ENCODE data around the gene CCL28.
"Not testable (repeated sequence)": the region's sequence is repeated elsewhere in the genome, so short reads cannot be mapped to it uniquely, and the experiment has no call there.

Gene CCL28

DNA sequence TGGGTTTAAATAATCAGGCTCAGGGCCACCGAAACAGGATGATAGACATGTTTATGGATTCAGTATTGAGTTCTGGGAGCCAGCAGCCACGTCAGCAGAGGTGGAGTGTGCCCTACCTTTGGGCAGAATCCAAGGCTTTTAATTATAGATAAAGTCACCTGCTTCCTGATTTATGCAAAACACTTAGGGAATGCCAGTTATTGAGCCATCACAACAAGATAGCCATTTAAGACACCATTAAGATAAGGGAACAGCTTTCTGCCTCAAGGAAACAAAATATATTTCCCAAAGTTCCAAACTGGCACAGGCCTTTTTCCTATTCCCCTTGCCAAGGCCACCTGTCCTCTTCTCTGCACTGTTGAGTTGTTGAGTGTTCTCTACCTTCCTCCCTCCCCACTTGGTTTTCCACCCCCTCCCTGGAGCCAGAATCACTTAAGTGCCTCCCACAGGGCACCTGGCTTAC, 2.4 kb downstream of the CCL28 start:
- no peak for DNase-seq

DNA sequence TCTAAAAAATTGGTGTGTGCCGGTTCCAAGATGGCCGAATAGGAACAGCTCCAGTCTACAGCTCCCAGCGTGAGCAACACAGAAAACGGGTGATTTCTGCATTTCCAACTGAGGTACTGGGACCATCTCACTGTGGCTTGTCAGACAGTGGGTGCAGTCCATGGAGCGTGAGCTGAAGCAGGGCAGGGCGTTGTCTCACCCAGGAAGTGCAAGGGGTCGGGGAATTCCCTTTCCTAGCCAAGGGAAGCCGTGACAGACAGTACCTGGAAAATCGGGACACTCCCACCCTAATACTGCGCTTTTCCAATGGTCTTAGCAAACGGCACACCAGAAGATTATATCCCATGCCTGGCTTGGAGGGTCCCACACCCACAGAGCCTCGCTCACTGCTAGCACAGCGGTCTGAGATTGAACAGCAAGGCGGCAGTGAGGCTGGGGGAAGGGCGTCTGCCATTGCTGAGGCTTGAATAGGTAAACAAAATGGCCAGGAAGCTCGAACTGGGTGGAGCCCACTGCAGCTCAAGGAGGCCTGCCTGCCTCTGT, 9.6 kb downstream of the CCL28 start:
- not testable (repeated sequence) for DNase-seq

GRCh38 chr5:43401827-43402226, 10.4 kb downstream of the CCL28 start:
- peak; percentile 35 for DNase-seq

DNA sequence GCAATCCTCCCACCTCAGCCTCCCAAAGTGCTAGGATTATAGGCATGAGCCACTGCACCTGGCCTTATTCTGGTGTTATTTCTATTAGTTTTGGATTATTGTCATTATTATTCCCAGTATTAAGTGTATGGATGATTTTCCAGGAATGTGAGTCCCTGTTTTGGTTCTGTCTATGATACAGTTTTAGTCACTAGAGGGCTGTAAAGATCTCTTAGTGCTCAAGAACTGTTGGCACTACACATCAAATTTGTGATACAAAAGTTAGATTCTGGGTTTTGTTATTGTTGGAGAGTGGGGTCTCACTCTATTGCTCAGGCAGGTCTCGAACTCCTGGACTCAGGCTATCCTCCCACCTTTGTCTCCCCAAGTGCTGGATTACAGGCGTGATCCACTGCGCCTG, 12.1 kb downstream of the CCL28 start:
- DNase-seq = no peak

- peak; percentile 85 for DNase-seq
Observed at GRCh38 chr5:43396762-43397304, 15.4 kb downstream of the CCL28 start.

DNA sequence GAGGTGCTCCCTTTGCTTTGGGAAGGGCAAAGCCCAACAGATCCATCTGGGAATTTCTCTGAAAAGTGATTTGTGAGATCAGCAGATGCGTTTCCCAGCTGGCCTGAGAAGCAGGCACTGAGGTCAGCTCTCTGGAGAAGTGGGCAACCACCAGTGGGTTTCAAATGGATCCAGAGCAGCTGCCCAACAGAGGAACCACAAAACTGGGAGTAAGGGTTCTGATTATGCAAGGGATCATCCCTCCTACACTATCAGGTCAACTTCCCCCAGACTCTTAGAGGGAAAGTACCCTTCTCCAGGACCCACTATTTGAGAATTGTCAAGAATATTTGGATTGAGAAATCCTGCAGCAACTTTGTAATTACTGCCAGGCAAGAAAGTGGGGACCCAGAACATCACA, 21.7 kb downstream of the CCL28 start:
- no peak for DNase-seq

DNA sequence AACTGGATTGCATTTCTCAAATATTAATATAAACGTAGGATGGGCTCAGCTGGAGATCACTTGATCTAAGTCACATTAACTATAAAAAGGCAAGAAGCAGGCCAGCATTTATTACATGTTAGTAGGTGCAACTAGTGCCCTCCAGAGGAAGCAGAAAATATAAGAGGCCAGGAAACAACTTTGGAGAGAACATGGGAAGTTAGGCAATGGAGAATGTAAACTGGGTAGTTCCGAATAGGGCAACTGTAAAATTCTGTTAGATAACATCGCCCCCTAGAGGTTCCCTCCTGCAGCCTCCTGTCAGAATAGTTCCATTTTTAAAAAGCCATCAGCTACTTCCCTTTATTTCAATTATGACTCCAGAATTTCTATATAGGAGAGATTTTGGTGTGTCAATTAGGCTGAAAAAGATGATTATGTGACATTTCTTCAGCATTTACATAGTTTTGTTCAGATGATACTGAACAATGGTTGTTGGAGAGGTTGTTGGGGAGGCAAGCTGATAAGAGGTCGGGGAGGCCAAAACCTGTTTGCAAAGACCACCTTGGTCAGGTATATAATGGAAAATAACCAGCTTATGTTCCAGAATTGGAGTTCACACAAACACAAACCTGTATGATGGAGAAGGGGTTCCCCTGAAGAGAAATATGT, 22.4 kb downstream of the CCL28 start:
- DNase-seq = peak; percentile 95

DNA sequence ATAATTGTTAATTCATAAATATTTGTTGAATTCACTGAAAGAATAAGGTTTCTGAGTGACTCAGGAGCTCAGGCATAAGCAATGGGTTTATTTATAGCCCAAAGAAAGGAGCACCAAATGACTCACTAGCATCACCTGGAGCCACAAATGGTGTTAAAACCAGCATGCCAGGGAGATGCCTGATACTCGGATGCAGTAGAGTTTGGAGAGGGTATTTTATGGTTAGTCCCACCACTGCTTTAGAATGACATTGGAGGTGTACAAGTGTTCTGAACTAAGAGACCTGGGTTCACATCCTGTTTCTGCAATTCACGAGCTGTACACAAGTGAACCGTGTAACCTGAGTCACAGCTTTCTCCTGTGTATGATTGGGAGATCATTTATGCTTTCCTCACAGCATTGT, 25.2 kb downstream of the CCL28 start:
- no peak for DNase-seq

GRCh38 chr5:43376496-43377140, 35.6 kb downstream of the CCL28 start:
- DNase-seq = peak; percentile 32

GRCh38 chr5:43371821-43372220, 40.4 kb downstream of the CCL28 start:
- peak; percentile 28 for DNase-seq

DNA sequence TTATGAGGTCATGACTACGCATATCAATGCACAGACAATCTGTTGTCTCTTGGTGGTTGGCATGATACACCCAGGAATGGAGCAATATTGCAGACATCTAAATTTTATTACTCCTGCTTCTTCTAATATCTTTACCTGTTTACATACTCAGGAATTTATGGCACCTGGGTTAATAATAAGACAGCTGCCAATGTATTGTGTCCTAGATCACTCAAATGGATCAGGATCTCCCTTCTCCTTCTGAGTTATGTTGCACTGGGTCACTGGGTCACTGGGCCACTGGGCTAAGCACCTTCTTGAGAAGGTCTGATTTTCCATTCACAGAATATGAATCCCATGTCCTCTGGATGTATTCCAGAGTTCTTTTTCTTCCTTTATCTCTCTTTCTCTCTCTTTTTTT, 41.8 kb downstream of the CCL28 start:
- no peak for DNase-seq

- DNase-seq = no peak
Observed at GRCh38 chr5:43369651-43370050, 42.5 kb downstream of the CCL28 start.

GRCh38 chr5:43367909-43368669, 44.1 kb downstream of the CCL28 start:
- DNase-seq = no peak

GRCh38 chr5:43367453-43367852, 44.7 kb downstream of the CCL28 start:
- no peak for DNase-seq

GRCh38 chr5:43366680-43367246, 45.4 kb downstream of the CCL28 start:
- not testable (repeated sequence) for DNase-seq

DNA sequence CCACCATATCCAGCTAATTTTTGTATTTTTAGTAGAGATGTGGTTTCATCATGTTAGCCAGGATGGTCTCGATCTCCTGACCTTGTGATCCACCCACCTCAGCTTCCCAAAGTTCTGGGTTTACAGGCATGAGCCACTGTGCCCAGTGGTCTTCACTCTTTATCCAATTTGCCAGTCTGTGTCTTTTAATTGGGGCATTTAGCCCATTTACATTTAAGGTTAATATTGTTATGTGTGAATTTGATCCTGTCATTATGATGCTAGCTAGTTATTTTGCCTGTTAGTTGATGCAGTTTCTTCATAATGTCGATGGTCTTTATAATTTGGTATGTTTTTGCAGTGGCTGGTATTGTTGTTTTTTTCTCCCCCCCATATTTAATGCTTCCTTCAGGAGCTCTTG, 47.0 kb downstream of the CCL28 start:
- DNase-seq = not testable (repeated sequence)

- DNase-seq = no peak
Observed at GRCh38 chr5:43363445-43364152, 48.6 kb downstream of the CCL28 start.

DNA sequence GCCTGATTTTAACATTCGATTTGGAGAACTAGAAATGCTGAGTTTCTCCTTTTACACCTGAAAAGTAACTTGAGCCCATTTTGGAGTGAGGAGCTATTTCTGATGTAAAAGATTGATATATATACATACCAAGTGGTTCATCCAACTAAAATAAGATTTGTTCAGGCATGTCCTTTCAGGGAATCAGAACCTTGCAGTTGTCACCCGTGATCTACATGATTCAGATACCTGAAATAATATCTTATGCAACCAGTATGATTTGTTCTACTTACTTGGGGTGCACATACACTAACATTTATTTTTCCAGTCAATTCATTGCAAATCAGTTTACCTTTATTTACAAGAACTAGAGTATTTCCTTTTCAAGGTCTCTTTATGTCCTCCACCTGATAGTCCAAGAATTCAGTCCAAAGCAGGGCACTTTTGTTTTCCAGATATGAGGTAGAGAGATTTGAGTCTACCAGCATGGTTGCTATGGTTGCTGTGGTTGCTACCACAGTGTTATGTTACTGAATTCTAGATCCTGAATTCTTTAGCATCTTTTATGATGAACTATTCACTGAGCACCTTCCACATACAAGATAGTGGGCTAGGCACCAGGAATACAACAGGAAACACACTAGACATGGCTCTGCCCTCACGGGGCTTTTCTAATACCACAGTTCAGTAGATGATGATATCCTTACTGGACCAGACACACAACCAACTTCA, 49.3 kb downstream of the CCL28 start:
- no peak for DNase-seq

- no peak for DNase-seq
Observed at GRCh38 chr5:43358726-43359125, 53.5 kb downstream of the CCL28 start.

DNA sequence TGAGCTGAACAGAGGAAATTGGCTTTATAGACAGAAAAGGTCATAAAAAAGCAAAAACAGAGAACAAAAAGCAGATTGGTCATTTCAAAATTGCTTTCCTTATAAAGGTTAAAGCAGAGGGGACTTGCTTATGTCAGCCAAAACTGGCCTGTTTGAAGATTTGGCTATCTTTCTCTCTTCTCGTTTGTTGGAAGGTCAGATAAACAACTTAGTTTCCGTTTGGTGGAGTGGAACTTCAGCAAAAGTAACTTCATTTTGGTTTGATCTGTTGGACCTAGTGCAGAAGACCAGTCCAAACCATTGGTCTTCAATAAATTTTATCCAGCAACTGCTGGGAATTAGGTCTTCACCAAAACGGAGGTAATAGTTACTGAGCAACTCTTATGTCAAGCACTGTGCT, 53.9 kb downstream of the CCL28 start:
- no peak for DNase-seq

DNA sequence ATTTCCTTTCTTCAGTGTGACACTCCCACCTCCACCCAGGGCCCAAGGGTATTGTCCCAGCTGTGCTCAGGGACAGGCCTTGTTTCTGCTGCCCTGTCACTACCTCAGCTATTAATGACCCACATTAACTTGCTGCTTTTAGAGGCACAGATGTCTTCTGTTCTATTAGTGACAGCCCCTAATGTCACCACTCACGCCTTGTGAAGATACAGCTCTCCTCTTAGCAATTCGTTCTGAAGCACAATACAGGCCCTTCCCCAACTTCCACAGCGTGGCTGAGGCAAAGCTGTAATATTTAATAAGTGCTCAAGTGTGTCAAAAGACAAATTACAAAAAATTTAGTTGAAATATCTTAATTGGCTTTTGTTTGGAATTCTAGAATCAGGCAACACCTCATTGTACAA, 54.3 kb downstream of the CCL28 start:
- no peak for DNase-seq

DNA sequence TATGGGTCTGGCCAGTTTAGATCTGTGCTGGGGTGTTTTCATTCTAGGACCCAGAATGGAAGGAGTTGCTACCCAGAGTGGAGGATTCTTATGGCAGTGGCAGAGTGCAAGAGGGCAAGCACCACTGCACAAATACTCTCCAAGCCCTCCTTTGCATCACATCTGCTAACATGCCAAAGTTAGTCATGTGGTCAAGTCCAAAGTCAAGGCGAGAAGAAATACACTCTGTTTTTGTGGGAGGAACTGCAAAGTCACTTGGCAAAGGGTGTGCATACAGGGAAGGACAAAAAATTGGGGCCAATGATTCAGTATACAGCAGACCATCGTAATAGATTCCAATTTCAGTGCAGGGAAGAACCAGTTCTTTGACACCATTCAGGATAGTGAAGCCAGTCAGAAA, 55.1 kb downstream of the CCL28 start:
- DNase-seq = no peak

Measured in hematopoietic multipotent progenitor cell treated with erythropoietin and hydrocortisone succinate and interleukin-3 and kit ligand, for 4 days (in vitro differentiated cells).